HCT116 (cell line): Measurements from ENCODE around the gene NEURL2. TPM values are rescaled to one million over a fixed set of nuclear protein-coding genes. Genes with fewer than 3 reads are reported as not detected.

ENCODE experiments used
- ATAC-seq: fragments of 200-7000 bp; cut with Tn5 transposase; 2 replicates; pipeline ENCODE4 v1.9.1; 2020; ENCODE audit warnings: mild to moderate bottlenecking, moderate library complexity
- BruUV-seq: library from RNA; stranded (reverse); fragments of 400-500 nt; replicated peaks from 2 replicates; lab custom pipeline; 2021; lab: Mats Ljungman, UMichigan
- CTCF ChIA-PET: fragments of 300-600 bp; sonication (Branson Sonifier 250); formaldehyde crosslinking; loops from one replicate; lab custom pipeline; 2021; ENCODE audit warnings: antibody characterized with exemption; lab: Charles Lee
- POLR2A ChIA-PET: fragments of 300-600, 350-600 bp; sonication (Branson Sonifier 250); formaldehyde crosslinking; loops from one replicate; lab custom pipeline; 2021; ENCODE audit warnings: antibody characterized with exemption; lab: Charles Lee
- RAD21 ChIA-PET, 2 experiments: fragments of 300-600 bp; sonication (Branson Sonifier 250); formaldehyde crosslinking; loops; one replicate each; lab custom pipeline; 2023; ENCODE audit warnings: low total read pairs in 2 of 2; ENCODE audit not compliant: uncharacterized antibody in 2 of 2, unreplicated experiment in 2 of 2, low non-redundant PET in 1 of 2; lab: Charles Lee
- DNase-seq: peaks from one replicate; pipeline ENCODE4 v3.0.0-alpha.2; 2010; ENCODE audit warnings: low read depth, low spot score
- H2AFZ ChIP-seq: fragments of 200-600 bp; shearing (Covaris generic), sonication (generic); 2 replicates; pipeline ENCODE4 v1.6.1; 2017; ENCODE audit warnings: low read depth, mixed run types, mixed read lengths, antibody characterized with exemption, low read length; ENCODE audit not compliant: poor library complexity, severe bottlenecking
- H3K27ac ChIP-seq: 2 replicates; pipeline ENCODE4 v1.5.1; 2012; ENCODE audit warnings: low read depth, low read length
- H3K27me3 ChIP-seq: fragments of 200-600 bp; sonication (generic); 2 replicates; pipeline ENCODE4 v1.6.1; 2016; ENCODE audit warnings: mixed run types, low read length, mixed read lengths; ENCODE audit not compliant: insufficient read depth
- H3K36me3 ChIP-seq, 2 experiments: fragments of 200-500 bp in 1 of 2; fragments of 200-600 bp in 1 of 2; sonication (Bioruptor generic) in 1 of 2; sonication (generic) in 1 of 2; 2 replicates each; pipeline versions ENCODE4 v1.5.1 to v1.6.1; 2014 to 2016; ENCODE audit warnings: low read length in 2 of 2, inconsistent platforms in 1 of 2, mixed read lengths in 1 of 2, mixed run types in 1 of 2; ENCODE audit not compliant: insufficient read depth in 2 of 2, control insufficient read depth in 1 of 2
- H3K4me1 ChIP-seq, 2 experiments: fragments of 200-600 bp in 1 of 2; sonication (generic) in 1 of 2; 2 replicates each; pipeline versions ENCODE4 v1.5.1 to v1.6.1; 2012 to 2017; ENCODE audit warnings: low read length in 2 of 2, inconsistent platforms in 1 of 2, mild to moderate bottlenecking in 1 of 2, mixed read lengths in 1 of 2, mixed run types in 1 of 2, moderate library complexity in 1 of 2; ENCODE audit not compliant: insufficient read depth in 2 of 2, control insufficient read depth in 1 of 2
- H3K4me2 ChIP-seq: fragments of 200-600 bp; sonication (generic); 2 replicates; pipeline ENCODE4 v1.6.1; 2017; ENCODE audit warnings: mixed run types, low read length, mixed read lengths
- H3K4me3 ChIP-seq, 2 experiments: fragments of 200-600 bp in 1 of 2; sonication (generic) in 1 of 2; replicated peaks in 1 of 2; 2 replicates each; pipeline ENCODE4 v1.5.1; 2011 to 2016; ENCODE audit warnings: low read length in 2 of 2, control low read depth in 1 of 2, low read depth in 1 of 2, mild to moderate bottlenecking in 1 of 2, mixed read lengths in 1 of 2, mixed run types in 1 of 2
- H3K79me2 ChIP-seq: fragments of 200-600 bp; sonication (generic); 2 replicates; pipeline ENCODE4 v1.6.1; 2017; ENCODE audit warnings: mild to moderate bottlenecking, mixed run types, low read length, moderate library complexity, mixed read lengths; ENCODE audit not compliant: insufficient read depth
- H3K9ac ChIP-seq: fragments of 200-600 bp; sonication (generic); 2 replicates; pipeline ENCODE4 v1.6.1; 2016; ENCODE audit warnings: low read length, mixed read lengths
- H3K9me2 ChIP-seq: fragments of 200-600 bp; sonication (generic), shearing (Covaris generic); 2 replicates; pipeline ENCODE4 v1.6.1; 2017; ENCODE audit warnings: mixed run types, mild to moderate bottlenecking, moderate library complexity; ENCODE audit not compliant: insufficient read depth
- H3K9me3 ChIP-seq, 2 experiments: fragments of 200-500 bp in 1 of 2; fragments of 200-600 bp in 1 of 2; sonication (Bioruptor generic) in 1 of 2; sonication (generic) in 1 of 2; 2 replicates each; pipeline ENCODE4 v1.6.1; 2014 to 2017; ENCODE audit warnings: low read length in 2 of 2, mixed read lengths in 2 of 2, inconsistent platforms in 1 of 2, low read depth in 1 of 2, mild to moderate bottlenecking in 1 of 2, mixed run types in 1 of 2, moderate library complexity in 1 of 2; ENCODE audit not compliant: control insufficient read depth in 1 of 2, insufficient read depth in 1 of 2
- H4K20me1 ChIP-seq: fragments of 200-600 bp; sonication (generic), shearing (Covaris generic); 2 replicates; pipeline ENCODE4 v1.6.1; 2017; ENCODE audit warnings: mixed run types, mild to moderate bottlenecking, moderate library complexity; ENCODE audit not compliant: insufficient read depth
- CBX3 ChIP-seq: IDR thresholded peaks from 2 replicates; pipeline ENCODE4 v1.6.1; 2012; ENCODE audit warnings: low read depth
- CEBPB ChIP-seq: IDR thresholded peaks from 2 replicates; pipeline ENCODE4 v1.6.1; 2012; ENCODE audit warnings: low read depth
- EGR1 ChIP-seq: IDR thresholded peaks from 2 replicates; pipeline ENCODE4 v1.6.1; 2012; ENCODE audit warnings: low read depth
- EZH2phosphoT487 ChIP-seq: fragments of 200-600 bp; IDR thresholded peaks from 2 replicates; pipeline ENCODE4 v1.6.1; 2018; ENCODE audit warnings: antibody characterized with exemption, borderline replicate concordance
- JUND ChIP-seq: IDR thresholded peaks from 2 replicates; pipeline ENCODE4 v1.6.1; 2012
- POLR2A ChIP-seq: IDR thresholded peaks from 2 replicates; pipeline ENCODE4 v1.7.0; 2011; ENCODE audit warnings: borderline replicate concordance; ENCODE audit not compliant: insufficient read depth, insufficient read length; ENCODE audit errors: extremely low read depth
- RAD21 ChIP-seq: IDR thresholded peaks from 2 replicates; pipeline ENCODE4 v1.6.1; 2012; ENCODE audit warnings: low read depth, mild to moderate bottlenecking
- SIN3A ChIP-seq: IDR thresholded peaks from 2 replicates; pipeline ENCODE4 v1.6.1; 2012; ENCODE audit warnings: low read depth
- SP1 ChIP-seq: IDR thresholded peaks from 2 replicates; pipeline ENCODE4 v1.6.1; 2012; ENCODE audit warnings: low read depth
- SRF ChIP-seq: IDR thresholded peaks from 2 replicates; pipeline ENCODE4 v1.6.1; 2012; ENCODE audit warnings: low read depth
- YY1 ChIP-seq: IDR thresholded peaks from 2 replicates; pipeline ENCODE4 v1.6.1; 2011; ENCODE audit warnings: low read length, low read depth, moderate library complexity, mild to moderate bottlenecking; ENCODE audit not compliant: insufficient replicate concordance; ENCODE audit errors: extremely low read depth
- ZFX ChIP-seq: fragments of 450-650 bp; IDR thresholded peaks from 2 replicates; pipeline ENCODE4 v1.6.1; 2017
- ZNF274 ChIP-seq: fragments of 200-500 bp; sonication (Bioruptor generic); IDR thresholded peaks from 2 replicates; pipeline ENCODE4 v1.6.1; 2014; ENCODE audit warnings: mild to moderate bottlenecking, low read depth, low read length, inconsistent platforms
- intact Hi-C: fragments of 100-400 bp; cut with micrococcal nuclease; formaldehyde crosslinking; loops from 2 replicates; pipeline ENCODE4 v1.10.0; 2022
- total RNA-seq: library from RNA; stranded (reverse); gene quantifications from one replicate; pipeline ENCODE4 v1.2.1, GENCODE V29; 2021; ENCODE audit not compliant: unreplicated experiment
- TF ChIP-seq, protein P1 (sequence below): IDR thresholded peaks from 2 replicates; pipeline ENCODE4 v1.6.1; 2012
- TF ChIP-seq, protein P2 (sequence below): IDR thresholded peaks from 2 replicates; pipeline ENCODE4 v1.6.1; 2012
- TF ChIP-seq, protein P3 (sequence below), 3 experiments: fragments of 200-600 bp in 1 of 3; sonication (generic) in 1 of 3; IDR thresholded peaks in 2 of 3; conservative IDR thresholded peaks in 1 of 3; 2 replicates each; pipeline ENCODE4 v1.5.1; 2012 to 2017; ENCODE audit warnings: low read depth in 2 of 3, low read length in 2 of 3, antibody characterized with exemption in 1 of 3, borderline replicate concordance in 1 of 3, control low read depth in 1 of 3, mild to moderate bottlenecking in 1 of 3, mixed read lengths in 1 of 3, mixed run types in 1 of 3, moderate library complexity in 1 of 3; ENCODE audit not compliant: insufficient read depth in 1 of 3
- TF ChIP-seq, protein P4 (sequence below): IDR thresholded peaks from 2 replicates; pipeline ENCODE4 v1.6.1; 2012; ENCODE audit warnings: low read depth

Gene NEURL2
- total RNA-seq, 1 experiment from 2014 or later, result 0.96 TPM

DNA sequence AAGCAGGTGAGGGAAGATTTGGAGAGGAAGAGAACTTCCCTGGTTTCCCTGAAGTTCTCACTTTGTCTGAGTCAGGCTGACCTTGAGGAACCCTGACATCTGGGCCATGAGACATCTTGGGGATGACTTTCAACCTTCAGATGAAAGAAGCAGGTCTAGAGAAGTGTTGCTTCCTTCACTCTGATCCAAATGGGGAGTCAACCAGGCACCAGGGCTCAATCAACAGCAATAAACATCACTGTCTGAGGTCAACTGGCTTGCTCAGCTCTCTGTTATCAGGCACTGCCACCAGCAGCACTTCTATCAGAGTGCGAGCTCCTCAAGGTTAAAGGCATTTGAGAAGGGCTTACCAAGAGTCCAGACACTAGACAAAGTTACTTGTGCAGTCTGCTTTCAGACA lies 40.1 kb downstream of the NEURL2 start:
- Histone ChIP-seq H3K79me2 (0 out of 2 replicates have a peak, but pooled peaks cover 2% of the 10 kb centered on the region), H3K9ac (no peak overlapping the region), H2AFZ (no peak overlapping the region), H3K4me1 (peaks cover 0 to under 1% of the 10 kb centered on the region in 2 experiments; a peak in 3 of 4 replicates), H3K4me3 (no peak overlapping the region), H3K27ac (no peak overlapping the region), H4K20me1 (no peaks in the 10 kb centered on the region), H3K9me3 (no peaks in the 10 kb centered on the region), H3K4me2 (no peak overlapping the region), H3K9me2 (no peaks in the 10 kb centered on the region), H3K27me3 (no peaks in the 10 kb centered on the region), H3K36me3 (peaks cover 0 to 2% of the 10 kb centered on the region in 2 experiments; a peak in 1 of 4 replicates)
- POLR2A ChIA-PET, result no interaction called here
- CTCF ChIA-PET, result no interaction called here
- ATAC-seq (no peak), DNase-seq (no peak)
- intact Hi-C loops, result no loop called here
- TF ChIP-seq POLR2A, result no peak
- TF ChIP-seq EZH2phosphoT487, result no peak
- no peak for TF ChIP-seq SIN3A
- TF ChIP-seq, protein P1, sequence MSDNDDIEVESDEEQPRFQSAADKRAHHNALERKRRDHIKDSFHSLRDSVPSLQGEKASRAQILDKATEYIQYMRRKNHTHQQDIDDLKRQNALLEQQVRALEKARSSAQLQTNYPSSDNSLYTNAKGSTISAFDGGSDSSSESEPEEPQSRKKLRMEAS, result no peak
- no peak for TF ChIP-seq CEBPB
- TF ChIP-seq ZNF274, result no peak
- no peak for TF ChIP-seq EGR1
- TF ChIP-seq YY1, result no peak
- TF ChIP-seq, protein P2, sequence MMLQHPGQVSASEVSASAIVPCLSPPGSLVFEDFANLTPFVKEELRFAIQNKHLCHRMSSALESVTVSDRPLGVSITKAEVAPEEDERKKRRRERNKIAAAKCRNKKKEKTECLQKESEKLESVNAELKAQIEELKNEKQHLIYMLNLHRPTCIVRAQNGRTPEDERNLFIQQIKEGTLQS, result no peak
- no peak for TF ChIP-seq CBX3
- no peak for TF ChIP-seq RAD21
- no peak for TF ChIP-seq SRF
- TF ChIP-seq ZFX, result no peak
- no peak for TF ChIP-seq JUND
- TF ChIP-seq, protein P3, sequence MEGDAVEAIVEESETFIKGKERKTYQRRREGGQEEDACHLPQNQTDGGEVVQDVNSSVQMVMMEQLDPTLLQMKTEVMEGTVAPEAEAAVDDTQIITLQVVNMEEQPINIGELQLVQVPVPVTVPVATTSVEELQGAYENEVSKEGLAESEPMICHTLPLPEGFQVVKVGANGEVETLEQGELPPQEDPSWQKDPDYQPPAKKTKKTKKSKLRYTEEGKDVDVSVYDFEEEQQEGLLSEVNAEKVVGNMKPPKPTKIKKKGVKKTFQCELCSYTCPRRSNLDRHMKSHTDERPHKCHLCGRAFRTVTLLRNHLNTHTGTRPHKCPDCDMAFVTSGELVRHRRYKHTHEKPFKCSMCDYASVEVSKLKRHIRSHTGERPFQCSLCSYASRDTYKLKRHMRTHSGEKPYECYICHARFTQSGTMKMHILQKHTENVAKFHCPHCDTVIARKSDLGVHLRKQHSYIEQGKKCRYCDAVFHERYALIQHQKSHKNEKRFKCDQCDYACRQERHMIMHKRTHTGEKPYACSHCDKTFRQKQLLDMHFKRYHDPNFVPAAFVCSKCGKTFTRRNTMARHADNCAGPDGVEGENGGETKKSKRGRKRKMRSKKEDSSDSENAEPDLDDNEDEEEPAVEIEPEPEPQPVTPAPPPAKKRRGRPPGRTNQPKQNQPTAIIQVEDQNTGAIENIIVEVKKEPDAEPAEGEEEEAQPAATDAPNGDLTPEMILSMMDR (IDR thresholded peaks at IDR 0.05 in 2 of 3, conservative IDR thresholded peaks at IDR 0.05 in 1 of 3; ENCODE audit: borderline replicate concordance in 1 of 3, insufficient read depth in 1 of 3, low read depth in 2 of 3, low read length in 2 of 3), result no peak
- TF ChIP-seq, protein P4, sequence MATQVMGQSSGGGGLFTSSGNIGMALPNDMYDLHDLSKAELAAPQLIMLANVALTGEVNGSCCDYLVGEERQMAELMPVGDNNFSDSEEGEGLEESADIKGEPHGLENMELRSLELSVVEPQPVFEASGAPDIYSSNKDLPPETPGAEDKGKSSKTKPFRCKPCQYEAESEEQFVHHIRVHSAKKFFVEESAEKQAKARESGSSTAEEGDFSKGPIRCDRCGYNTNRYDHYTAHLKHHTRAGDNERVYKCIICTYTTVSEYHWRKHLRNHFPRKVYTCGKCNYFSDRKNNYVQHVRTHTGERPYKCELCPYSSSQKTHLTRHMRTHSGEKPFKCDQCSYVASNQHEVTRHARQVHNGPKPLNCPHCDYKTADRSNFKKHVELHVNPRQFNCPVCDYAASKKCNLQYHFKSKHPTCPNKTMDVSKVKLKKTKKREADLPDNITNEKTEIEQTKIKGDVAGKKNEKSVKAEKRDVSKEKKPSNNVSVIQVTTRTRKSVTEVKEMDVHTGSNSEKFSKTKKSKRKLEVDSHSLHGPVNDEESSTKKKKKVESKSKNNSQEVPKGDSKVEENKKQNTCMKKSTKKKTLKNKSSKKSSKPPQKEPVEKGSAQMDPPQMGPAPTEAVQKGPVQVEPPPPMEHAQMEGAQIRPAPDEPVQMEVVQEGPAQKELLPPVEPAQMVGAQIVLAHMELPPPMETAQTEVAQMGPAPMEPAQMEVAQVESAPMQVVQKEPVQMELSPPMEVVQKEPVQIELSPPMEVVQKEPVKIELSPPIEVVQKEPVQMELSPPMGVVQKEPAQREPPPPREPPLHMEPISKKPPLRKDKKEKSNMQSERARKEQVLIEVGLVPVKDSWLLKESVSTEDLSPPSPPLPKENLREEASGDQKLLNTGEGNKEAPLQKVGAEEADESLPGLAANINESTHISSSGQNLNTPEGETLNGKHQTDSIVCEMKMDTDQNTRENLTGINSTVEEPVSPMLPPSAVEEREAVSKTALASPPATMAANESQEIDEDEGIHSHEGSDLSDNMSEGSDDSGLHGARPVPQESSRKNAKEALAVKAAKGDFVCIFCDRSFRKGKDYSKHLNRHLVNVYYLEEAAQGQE, result no peak
- no peak for TF ChIP-seq SP1
- no TSS peak for BruUV-seq
- RAD21 ChIA-PET, result no interaction called here
